8988T (cell line): ENCODE measurements around the gene SP7.
A peak's percentile ranks its signal among the peaks of the same experiment; 100 is the strongest.
"Not testable (repeated sequence)": the region's sequence is repeated elsewhere in the genome, so short reads cannot be mapped to it uniquely, and the experiment has no call there.

Source experiments
- DNase-seq: peaks from one replicate; pipeline ENCODE4 v3.0.0; 2011

Gene SP7

GRCh38 chr12:53336181-53336681, at the start of gene SP7:
TSS of gene SP7 (minus strand) at chr12:53336354. CDS start at chr12:53335646, 708 bp downstream.
- DNase-seq: no peak

GRCh38 chr12:53383258-53383657, 47.1 kb upstream of the SP7 start:
- no peak for DNase-seq

GRCh38 chr12:53381731-53382630, 45.8 kb upstream of the SP7 start:
- no peak for DNase-seq

- no peak for DNase-seq
These were observed 44.9 kb upstream of the SP7 start for GRCh38 chr12:53380794-53381730.

GRCh38 chr12:53380104-53380793, 44.1 kb upstream of the SP7 start, which contains the start of gene SP1:
TSS of gene SP1 (plus strand) at chr12:53380176. CDS start at chr12:53380292, 116 bp downstream.
- DNase-seq: peak; percentile 68

- peak; percentile 55 for DNase-seq
These were observed 43.4 kb upstream of the SP7 start for GRCh38 chr12:53379389-53380103.

- no peak for DNase-seq
These were observed 42.7 kb upstream of the SP7 start for GRCh38 chr12:53378724-53379388.

- no peak for DNase-seq
These were observed 42.1 kb upstream of the SP7 start for GRCh38 chr12:53378222-53378621.

- DNase-seq: no peak
These were observed 40.6 kb upstream of the SP7 start for GRCh38 chr12:53376747-53377146.

- DNase-seq: not testable (repeated sequence)
These were observed 38.1 kb upstream of the SP7 start for GRCh38 chr12:53374277-53374676.

- DNase-seq: not testable (repeated sequence)
These were observed 37.5 kb upstream of the SP7 start for GRCh38 chr12:53373554-53374133.

GRCh38 chr12:53365245-53365904, 29.2 kb upstream of the SP7 start:
- no peak for DNase-seq

- not testable (repeated sequence) for DNase-seq
These were observed 25.5 kb upstream of the SP7 start for GRCh38 chr12:53361638-53362037.

GRCh38 chr12:53358836-53359419, 22.8 kb upstream of the SP7 start:
- DNase-seq: no peak

- no peak for DNase-seq
These were observed 19.0 kb upstream of the SP7 start for GRCh38 chr12:53355121-53355520.

GRCh38 chr12:53353257-53353655, 17.1 kb upstream of the SP7 start:
- no peak for DNase-seq

GRCh38 chr12:53352331-53353256, 16.4 kb upstream of the SP7 start:
- no peak for DNase-seq

GRCh38 chr12:53347905-53348304, 11.8 kb upstream of the SP7 start:
- no peak for DNase-seq

- no peak for DNase-seq
These were observed 10.3 kb upstream of the SP7 start for GRCh38 chr12:53346491-53346890.
